Epithelial cell of prostate (primary cell): ENCODE measurements around the gene DCPS.
"Not testable (repeated sequence)": the region's sequence is repeated elsewhere in the genome, so short reads cannot be mapped to it uniquely, and the experiment has no call there.

ENCODE experiments used
- DNase-seq: peaks from one replicate; pipeline ENCODE4 v3.0.0-alpha.2; 2011; ENCODE audit warnings: low read depth, low spot score
- H3K27ac ChIP-seq: fragments of 450-650 bp; 2 replicates; pipeline ENCODE4 v1.5.1; 2017; ENCODE audit warnings: mild to moderate bottlenecking

DCPS gene

DNA sequence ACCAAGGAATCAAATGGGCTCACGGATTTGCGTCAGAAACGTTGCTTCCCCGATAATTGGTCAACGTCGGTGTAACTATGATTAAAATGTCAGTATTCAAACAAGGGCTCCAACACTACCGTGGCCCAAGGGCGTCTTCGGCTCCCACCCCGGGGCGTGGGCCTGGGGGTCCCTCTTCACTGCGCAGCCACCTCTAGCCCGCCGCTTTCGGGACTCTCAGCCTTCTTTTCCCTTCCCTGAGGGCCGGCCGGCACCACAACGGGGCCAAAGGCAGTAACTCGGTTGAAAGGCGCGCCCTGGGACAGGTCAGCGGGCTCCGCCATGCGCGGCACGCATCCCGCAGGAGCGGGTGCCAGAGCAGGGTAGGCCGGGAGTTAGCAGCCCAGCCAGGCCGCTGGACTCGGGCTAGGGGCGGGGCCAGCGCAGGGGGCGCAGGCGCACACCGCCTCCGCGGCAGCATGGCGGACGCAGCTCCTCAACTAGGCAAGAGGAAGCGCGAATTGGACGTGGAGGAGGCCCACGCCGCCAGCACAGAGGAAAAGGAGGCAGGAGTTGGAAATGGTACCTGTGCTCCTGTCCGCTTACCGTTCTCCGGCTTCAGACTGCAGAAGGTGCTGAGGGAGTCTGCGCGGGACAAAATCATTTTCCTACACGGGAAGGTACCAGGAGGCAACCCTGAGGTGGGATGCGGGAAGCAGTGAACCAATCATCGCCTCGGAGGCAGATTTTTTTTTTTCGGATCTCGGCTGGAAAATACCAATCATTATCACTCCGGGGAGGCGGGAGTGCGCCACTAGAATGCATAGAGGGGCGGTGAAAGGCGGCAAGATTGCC is at the start of gene DCPS:
Gene DCPS, plus strand, starts transcription at position 438 of the 834 bp plus-strand sequence. Its CDS starts 21 bp downstream, at position 459.
- peak; percentile 52 for DNase-seq
- peak within 1 kb of the TSS; percentile 80 for H3K27ac ChIP-seq

DNA sequence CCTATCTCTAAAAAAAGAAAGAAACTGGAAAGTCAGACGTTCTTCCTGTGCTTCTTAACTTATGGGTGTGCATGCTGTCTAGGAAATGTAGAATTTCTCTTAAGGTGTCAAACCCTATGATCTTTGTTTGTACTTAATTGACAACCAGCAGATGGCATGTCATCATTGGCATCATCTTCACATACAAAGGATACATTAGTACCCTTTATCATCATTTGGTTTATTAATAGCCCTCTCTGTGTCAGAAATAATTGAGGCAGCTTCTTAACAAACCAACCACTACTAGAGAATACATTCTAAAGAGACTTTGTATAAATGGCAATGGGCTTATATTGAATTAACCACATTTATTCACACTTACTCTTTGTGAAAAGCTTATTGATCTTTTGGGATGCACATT is 49.0 kb upstream of the DCPS start:
- DNase-seq = no peak
- H3K27ac ChIP-seq = no peak overlapping the region

DNA sequence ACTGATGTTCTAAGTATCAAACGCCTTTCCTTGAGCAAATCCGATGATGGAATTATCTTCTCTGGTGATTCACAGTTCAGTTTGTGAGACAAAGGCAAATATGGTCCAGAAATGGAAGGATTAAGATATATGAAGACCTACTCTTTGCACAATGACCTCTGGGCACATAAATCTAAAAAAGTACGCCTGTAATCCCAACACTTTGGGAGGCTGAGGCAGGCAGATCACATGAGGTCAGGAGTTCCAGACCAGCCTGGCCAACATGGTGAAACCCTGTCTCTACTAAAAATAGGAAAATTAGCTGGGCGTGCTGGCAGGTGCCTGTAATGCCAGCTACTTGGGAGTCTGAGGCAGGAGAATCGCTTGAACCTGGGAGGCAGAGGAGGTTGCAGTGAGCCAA is 48.4 kb upstream of the DCPS start:
- not testable (repeated sequence) for H3K27ac ChIP-seq, DNase-seq

DNA sequence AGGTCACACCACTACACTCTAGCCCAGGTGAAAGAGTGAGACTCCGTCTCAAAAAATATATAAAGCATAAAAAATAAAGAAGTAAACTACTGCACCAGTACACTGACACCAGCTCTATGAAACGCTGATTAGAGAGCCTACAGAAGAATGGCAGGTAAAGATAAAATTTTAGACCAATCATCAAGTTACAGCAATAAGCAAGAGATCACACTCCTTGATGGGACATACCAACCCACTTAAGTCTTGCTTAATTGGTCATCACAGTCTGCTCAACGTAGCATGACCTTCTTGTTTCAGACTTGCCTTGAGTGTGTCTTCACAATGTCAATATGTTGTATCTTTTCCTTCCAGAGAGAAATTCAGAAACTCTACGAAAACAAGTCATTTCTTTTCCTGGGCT is 47.6 kb upstream of the DCPS start:
- DNase-seq = no peak
- no peak overlapping the region for H3K27ac ChIP-seq

DNA sequence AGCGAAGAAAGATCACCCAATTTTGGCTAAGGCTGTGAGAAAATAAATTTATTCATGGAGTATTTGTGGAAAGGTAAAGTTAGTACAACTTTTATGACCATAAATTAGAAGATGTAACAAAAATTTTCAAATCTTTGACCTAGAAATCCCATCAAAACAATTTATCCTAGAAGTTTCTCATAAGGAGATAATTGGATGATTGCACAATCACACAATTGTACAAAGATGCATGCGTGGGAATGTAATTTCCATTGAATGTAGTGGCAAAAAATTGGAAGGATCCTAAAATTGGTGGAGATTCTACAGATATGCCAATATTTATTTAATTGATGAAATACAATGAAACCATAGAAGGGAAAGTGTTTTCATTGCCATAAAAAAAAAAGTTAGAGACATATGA is 46.7 kb upstream of the DCPS start:
- H3K27ac ChIP-seq = no peak overlapping the region
- no peak for DNase-seq

DNA sequence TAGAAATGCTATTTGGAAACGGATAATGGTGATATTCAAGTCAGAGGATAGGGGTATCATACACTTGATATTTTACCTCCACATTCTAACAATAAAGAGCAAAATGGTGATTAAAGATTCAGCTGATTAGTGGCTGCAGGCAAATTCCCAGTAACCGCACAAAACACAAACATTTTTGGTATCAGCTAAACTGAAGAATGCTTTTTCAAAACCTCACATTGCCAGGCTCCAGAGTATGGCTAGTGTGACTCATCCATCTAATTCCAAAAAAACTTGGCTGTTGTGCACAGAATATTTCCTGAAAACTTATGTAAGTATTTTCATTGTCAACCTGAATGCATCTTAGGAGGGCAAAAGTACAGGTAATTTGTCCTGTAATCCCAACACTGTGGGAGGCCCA is 46.1 kb upstream of the DCPS start:
- no peak for DNase-seq
- H3K27ac ChIP-seq = no peak overlapping the region

DNA sequence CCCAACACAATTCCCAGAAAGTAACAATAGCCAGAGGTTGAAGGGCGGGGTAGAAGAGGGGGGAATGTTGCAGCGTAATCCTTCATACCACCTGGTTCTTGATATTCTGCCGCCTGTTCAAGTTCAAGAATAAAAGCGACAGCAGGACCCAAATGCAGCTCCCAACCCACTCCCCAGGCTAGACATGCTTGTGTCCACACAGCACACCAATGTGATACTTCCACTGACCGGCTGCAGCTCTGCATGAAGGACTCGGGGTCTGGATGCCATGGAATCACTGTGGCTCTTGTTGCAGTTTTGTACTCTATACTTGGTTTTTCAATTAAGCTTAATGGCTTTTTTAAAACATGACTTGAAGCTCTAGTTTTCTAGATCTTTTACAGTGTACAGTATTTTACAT is 41.6 kb upstream of the DCPS start:
- DNase-seq = no peak
- H3K27ac ChIP-seq = no peak overlapping the region

- DNase-seq = no peak
- no peak overlapping the region for H3K27ac ChIP-seq
Observed at GRCh38 chr11:126263489-126263888, 40.4 kb upstream of the DCPS start.

DNA sequence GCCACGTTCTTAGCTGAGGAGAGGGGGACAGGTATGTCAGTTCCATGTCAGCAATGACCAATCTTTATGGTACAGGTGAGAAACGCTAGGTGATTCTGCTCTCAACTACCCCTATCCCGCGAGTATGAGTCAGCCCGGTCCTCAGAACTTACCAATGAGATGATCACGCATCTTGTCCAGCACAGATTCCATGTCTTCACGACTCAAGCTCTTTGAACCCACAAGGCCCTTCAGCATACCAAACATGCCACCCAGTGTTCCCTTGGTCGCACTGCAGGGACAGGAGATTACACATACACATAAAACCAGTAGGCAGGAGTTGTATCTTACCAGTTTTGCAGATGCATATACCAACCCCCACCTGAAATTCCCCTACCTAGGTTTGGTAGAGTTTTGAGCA is 38.0 kb upstream of the DCPS start:
- no peak overlapping the region for H3K27ac ChIP-seq

DNA sequence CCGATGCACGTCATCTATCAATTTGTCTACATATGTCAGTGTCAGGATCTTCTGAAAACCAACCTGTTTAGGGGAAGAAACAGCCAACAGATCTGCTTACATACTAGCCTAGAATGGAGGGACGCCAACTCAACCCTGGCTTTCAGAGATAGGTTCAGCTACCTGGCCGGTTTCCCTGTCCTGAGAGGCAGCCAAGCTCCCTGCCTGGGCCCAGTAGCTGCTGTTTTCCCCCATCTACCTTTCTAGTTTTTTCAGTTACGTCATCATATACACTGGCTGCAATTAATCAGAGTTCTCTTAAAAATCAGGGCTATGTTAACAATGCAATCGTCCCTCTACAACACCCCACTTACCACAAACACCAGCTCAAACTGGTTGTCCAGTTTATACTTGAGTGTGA is 36.2 kb upstream of the DCPS start:
- no peak for DNase-seq
- peak overlapping the region; percentile 75 for H3K27ac ChIP-seq

More for the DNA sequence above, 38.0 kb upstream of the DCPS start:
- DNase-seq = no peak

- peak overlapping the region; percentile 75 for H3K27ac ChIP-seq
- no peak for DNase-seq
Observed at GRCh38 chr11:126268361-126268707, 35.5 kb upstream of the DCPS start.

DNA sequence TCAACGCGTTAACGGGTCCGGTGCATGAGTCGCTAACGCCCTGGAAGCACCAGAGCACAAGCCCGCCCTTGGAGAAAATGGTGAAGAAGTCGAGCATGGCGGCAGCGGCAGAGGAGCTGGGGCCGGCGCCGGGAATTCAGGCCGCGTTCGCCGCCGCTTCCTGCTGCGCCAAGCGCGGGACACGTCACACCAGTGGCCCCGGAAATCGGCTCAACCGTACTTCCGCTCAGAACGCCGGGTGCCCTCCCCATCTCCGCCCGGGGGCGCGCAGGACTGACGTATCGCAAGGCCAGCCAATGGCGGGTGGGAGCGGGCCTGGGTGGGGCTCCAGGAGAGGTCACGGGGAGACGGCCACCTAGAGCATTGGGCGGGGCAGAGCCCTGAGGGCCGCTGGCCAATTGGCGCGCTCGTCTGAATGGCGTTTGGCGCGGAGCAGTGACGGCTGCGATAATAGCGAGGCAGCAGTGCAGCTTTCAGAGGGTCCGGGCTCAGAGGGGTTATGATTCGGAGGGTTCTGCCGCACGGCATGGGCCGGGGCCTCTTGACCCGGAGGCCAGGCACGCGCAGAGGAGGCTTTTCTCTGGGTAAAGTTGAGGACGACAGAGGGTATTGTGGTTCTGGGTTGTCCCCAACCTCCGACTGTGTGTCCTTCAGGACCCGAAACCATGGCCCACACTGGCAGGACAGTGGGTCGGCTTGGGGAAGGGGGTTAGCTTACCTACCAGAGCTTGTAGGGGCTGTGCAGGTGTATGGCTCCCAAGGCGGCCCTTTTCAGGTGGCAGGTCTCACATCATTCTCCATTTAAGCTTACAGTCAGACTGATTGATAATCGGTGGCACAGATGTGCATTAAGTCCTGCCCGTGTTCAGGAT is 34.9 kb upstream of the DCPS start, which contains the start of the genes FOXRED1 and SRPRA:
Gene FOXRED1, plus strand, starts transcription at position 447 of the 872 bp plus-strand sequence. Its CDS starts 53 bp downstream, at position 500.
Gene SRPRA, minus strand, starts transcription at position 188 of the 872 bp plus-strand sequence. Its CDS starts 91 bp downstream, at position 97.
- H3K27ac ChIP-seq = peak within 1 kb of the TSS; percentile 75
- DNase-seq = peak; percentile 96

DNA sequence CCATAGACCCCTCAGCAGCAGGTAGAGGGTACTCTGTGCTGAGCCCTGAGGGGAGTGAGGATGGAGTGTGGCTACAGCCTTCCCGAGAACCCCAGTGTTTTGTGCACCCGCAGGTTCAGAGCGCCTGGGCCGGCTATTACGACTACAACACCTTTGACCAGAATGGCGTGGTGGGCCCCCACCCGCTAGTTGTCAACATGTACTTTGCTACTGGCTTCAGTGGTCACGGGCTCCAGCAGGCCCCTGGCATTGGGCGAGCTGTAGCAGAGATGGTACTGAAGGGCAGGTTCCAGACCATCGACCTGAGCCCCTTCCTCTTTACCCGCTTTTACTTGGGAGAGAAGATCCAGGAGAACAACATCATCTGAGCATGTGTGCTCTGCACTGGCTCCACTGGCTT is 26.5 kb upstream of the DCPS start:
- H3K27ac ChIP-seq = no peak overlapping the region

GRCh38 chr11:126277780-126278179 is 26.1 kb upstream of the DCPS start:
- DNase-seq = no peak
- H3K27ac ChIP-seq = no peak overlapping the region

More for the DNA sequence above, 26.5 kb upstream of the DCPS start:
- no peak for DNase-seq

DNA sequence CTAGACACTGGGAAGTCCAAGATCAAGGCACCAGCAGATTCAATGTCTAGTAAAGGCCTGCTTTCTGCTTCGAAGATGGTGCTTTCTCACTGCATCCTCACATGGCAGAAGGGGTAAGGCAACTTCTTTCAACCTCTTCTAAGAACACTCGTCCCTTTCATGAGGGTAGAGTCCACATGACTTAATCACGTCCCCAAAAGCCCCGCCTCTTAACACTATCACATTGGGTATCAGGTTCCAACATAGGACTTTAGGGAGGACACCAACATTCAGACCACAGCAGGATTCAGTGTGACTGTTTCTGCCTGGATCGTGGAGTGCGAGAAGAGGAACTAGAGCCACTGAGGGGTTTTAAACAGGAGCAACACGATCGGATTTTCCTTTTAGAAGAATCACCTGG is 24.7 kb upstream of the DCPS start:
- no peak overlapping the region for H3K27ac ChIP-seq
- DNase-seq = no peak

DNA sequence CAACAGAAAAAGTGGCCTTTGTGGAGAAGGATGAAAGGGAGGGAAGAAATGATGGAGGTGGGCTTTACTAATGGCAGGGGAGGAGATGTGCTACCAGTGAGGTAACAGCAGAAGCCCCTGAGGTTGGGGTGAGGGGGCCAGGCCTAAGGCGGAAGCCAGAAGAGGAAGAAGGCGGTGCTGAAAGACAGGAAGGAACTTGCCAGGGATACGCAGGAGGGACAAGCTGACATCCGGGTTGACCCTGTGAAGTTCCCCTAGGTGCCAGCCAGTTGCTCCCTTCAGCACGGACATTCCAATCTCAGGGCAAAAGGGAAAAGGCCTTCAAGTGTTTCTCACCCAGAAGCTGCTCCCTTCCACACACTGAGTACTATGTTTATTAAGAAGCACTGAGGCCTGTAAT is 23.3 kb upstream of the DCPS start:
- no peak for DNase-seq
- H3K27ac ChIP-seq = no peak overlapping the region

GRCh38 chr11:126281245-126281644 is 22.6 kb upstream of the DCPS start:
- DNase-seq = no peak
- H3K27ac ChIP-seq = no peak overlapping the region

DNA sequence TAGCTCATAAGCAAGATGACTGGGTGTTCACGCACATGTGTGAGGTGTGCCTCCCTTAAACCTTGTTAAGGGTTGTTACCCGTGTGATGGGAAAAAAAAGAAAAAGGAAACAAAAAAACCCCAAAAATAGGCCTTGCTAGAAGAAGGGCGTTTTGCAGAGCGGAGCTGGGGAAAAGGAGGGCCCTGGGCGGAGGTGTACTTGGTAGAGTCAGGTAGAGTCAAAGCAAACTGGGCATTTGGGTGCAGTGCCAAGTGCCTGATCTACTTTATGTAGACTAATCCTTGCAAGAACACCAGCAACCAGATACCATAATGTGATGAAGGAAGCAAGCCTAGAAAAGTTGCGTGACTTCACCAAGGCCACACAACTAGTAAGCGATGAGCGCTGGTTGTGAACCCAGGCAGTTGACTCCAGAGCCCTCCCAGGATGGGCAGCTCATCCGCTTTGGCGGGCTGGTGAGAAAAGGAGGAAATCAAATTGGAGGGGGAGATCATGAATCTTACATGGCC is 22.1 kb upstream of the DCPS start:
- no peak overlapping the region for H3K27ac ChIP-seq
- no peak for DNase-seq

GRCh38 chr11:126282361-126282735 is 21.5 kb upstream of the DCPS start:
- DNase-seq = no peak
- H3K27ac ChIP-seq = peak overlapping the region; percentile 76

DNA sequence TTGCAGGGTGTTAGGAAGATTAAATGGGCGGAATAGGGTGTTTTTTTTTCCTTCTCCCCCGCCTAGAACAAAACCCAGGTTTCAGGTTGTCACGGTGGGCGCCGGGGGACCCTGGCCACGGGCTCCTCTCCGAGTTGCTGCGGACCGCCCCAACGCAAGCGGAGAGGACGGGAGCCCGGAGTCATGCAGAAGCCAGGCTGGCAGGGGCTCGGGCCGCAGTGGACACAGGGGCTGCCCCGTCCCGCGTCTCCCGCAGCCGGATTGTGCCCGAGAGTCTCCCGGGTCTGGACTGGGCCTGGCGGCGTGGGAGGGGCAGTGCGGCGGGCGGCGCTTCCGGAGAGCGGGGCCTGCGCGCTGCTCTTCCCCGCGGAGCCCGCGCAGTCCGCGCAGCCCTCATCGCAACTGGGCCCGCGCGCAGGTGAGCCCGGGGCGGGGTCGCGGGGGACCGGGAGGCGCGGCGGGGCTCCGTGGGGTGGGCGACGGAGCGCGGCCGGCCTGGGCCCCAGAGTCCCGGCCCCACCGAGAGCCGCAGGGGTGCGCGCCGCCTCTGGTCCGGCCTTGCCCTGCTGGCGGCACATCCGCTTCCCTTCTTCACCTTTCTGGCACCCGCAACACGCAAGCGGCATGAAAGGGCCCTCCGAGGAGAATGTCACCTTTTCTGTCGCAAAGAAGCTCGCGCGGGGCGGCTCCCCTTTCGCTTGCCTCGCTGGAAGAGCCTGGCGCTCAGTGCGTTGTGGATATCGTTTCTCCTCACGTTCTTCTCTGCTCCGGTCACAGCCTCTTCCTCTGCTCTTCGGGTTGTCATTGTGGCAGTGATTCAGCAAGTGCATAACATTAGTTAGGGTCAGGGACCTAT is 20.9 kb upstream of the DCPS start, which contains the start of gene TIRAP:
Gene TIRAP, plus strand, starts transcription at position 358 of the 856 bp plus-strand sequence. CDS start 7,802 bp downstream, outside the sequence.
- H3K27ac ChIP-seq = peak within 1 kb of the TSS; percentile 76
- no peak for DNase-seq
